ENCODE measurements around the gene PDE9A.

Gene PDE9A

GRCh38 chr21:42670058-42670880 lies 16.8 kb downstream of the PDE9A start:
- no peak for DNase-seq (ENCODE audit: low read depth in 1 of 2, low spot score in 1 of 2)

- no peak for DNase-seq (ENCODE audit: low read depth in 1 of 2, low spot score in 1 of 2)
Observed at GRCh38 chr21:42670884-42671283, 17.5 kb downstream of the PDE9A start.

GRCh38 chr21:42671778-42672593 lies 18.6 kb downstream of the PDE9A start:
- no peak for DNase-seq (ENCODE audit: low read depth in 1 of 2, low spot score in 1 of 2)

- DNase-seq (ENCODE audit: low read depth in 1 of 2, low spot score in 1 of 2): no peak
Observed at GRCh38 chr21:42672699-42673458, 19.5 kb downstream of the PDE9A start.

GRCh38 chr21:42673633-42674328 lies 20.4 kb downstream of the PDE9A start:
- DNase-seq (ENCODE audit: low read depth in 1 of 2, low spot score in 1 of 2): no peak

GRCh38 chr21:42674351-42674940 lies 21.0 kb downstream of the PDE9A start:
- DNase-seq (ENCODE audit: low read depth in 1 of 2, low spot score in 1 of 2): no peak

GRCh38 chr21:42675403-42675802 lies 22.0 kb downstream of the PDE9A start:
- no peak for DNase-seq (ENCODE audit: low read depth in 1 of 2, low spot score in 1 of 2)

- no peak for DNase-seq (ENCODE audit: low read depth in 1 of 2, low spot score in 1 of 2)
Observed at GRCh38 chr21:42676808-42677207, 23.4 kb downstream of the PDE9A start.

GRCh38 chr21:42677339-42678321 lies 24.2 kb downstream of the PDE9A start:
- DNase-seq (ENCODE audit: low read depth in 1 of 2, low spot score in 1 of 2): no peak

- DNase-seq (ENCODE audit: low read depth in 1 of 2, low spot score in 1 of 2): no peak
Observed at GRCh38 chr21:42678618-42679295, 25.3 kb downstream of the PDE9A start.

GRCh38 chr21:42679319-42680057 lies 26.1 kb downstream of the PDE9A start:
- DNase-seq (ENCODE audit: low read depth in 1 of 2, low spot score in 1 of 2): no peak

- DNase-seq (ENCODE audit: low read depth in 1 of 2, low spot score in 1 of 2): no peak
Observed at GRCh38 chr21:42680058-42680330, 26.6 kb downstream of the PDE9A start.

- no peak for DNase-seq (ENCODE audit: low read depth in 1 of 2, low spot score in 1 of 2)
Observed at GRCh38 chr21:42680429-42680828, 27.0 kb downstream of the PDE9A start.

GRCh38 chr21:42681296-42682206 lies 28.1 kb downstream of the PDE9A start:
- DNase-seq (ENCODE audit: low read depth in 1 of 2, low spot score in 1 of 2): no peak

- no peak for DNase-seq (ENCODE audit: low read depth in 1 of 2, low spot score in 1 of 2)
Observed at GRCh38 chr21:42682661-42683210, 29.3 kb downstream of the PDE9A start.

GRCh38 chr21:42683371-42684108 lies 30.1 kb downstream of the PDE9A start:
- no peak for DNase-seq (ENCODE audit: low read depth in 1 of 2, low spot score in 1 of 2)

All from activated CD4-positive, alpha-beta T cell treated with anti-CD3 and anti-CD28 coated beads, Interleukin-2, amount 50 U/mL, for 24 hours (primary cell).